HCT116 (cell line): ENCODE measurements around the gene LCLAT1. TPM values are rescaled to one million over a fixed set of nuclear protein-coding genes. Genes with fewer than 3 reads are reported as not detected.

Experiments used
- ATAC-seq: fragments of 200-7000 bp; cut with Tn5 transposase; 2 replicates; pipeline ENCODE4 v1.9.1; 2020; ENCODE audit warnings: mild to moderate bottlenecking, moderate library complexity
- BruUV-seq: library from RNA; stranded (reverse); fragments of 400-500 nt; replicated peaks from 2 replicates; lab custom pipeline; 2021; lab: Mats Ljungman, UMichigan
- CTCF ChIA-PET: fragments of 300-600 bp; sonication (Branson Sonifier 250); formaldehyde crosslinking; loops from one replicate; lab custom pipeline; 2021; ENCODE audit warnings: antibody characterized with exemption; lab: Charles Lee
- POLR2A ChIA-PET: fragments of 300-600, 350-600 bp; sonication (Branson Sonifier 250); formaldehyde crosslinking; loops from one replicate; lab custom pipeline; 2021; ENCODE audit warnings: antibody characterized with exemption; lab: Charles Lee
- RAD21 ChIA-PET, 2 experiments: fragments of 300-600 bp; sonication (Branson Sonifier 250); formaldehyde crosslinking; loops; one replicate each; lab custom pipeline; 2023; ENCODE audit warnings: low total read pairs in 2 of 2; ENCODE audit not compliant: uncharacterized antibody in 2 of 2, unreplicated experiment in 2 of 2, low non-redundant PET in 1 of 2; lab: Charles Lee
- DNase-seq: peaks from one replicate; pipeline ENCODE4 v3.0.0-alpha.2; 2010; ENCODE audit warnings: low read depth, low spot score
- H2AFZ ChIP-seq: fragments of 200-600 bp; shearing (Covaris generic), sonication (generic); 2 replicates; pipeline ENCODE4 v1.6.1; 2017; ENCODE audit warnings: low read depth, mixed run types, mixed read lengths, antibody characterized with exemption, low read length; ENCODE audit not compliant: poor library complexity, severe bottlenecking
- H3K27ac ChIP-seq: 2 replicates; pipeline ENCODE4 v1.5.1; 2012; ENCODE audit warnings: low read depth, low read length
- H3K27me3 ChIP-seq: fragments of 200-600 bp; sonication (generic); 2 replicates; pipeline ENCODE4 v1.6.1; 2016; ENCODE audit warnings: mixed run types, low read length, mixed read lengths; ENCODE audit not compliant: insufficient read depth
- H3K36me3 ChIP-seq, 2 experiments: fragments of 200-500 bp in 1 of 2; fragments of 200-600 bp in 1 of 2; sonication (Bioruptor generic) in 1 of 2; sonication (generic) in 1 of 2; 2 replicates each; pipeline versions ENCODE4 v1.5.1 to v1.6.1; 2014 to 2016; ENCODE audit warnings: low read length in 2 of 2, inconsistent platforms in 1 of 2, mixed read lengths in 1 of 2, mixed run types in 1 of 2; ENCODE audit not compliant: insufficient read depth in 2 of 2, control insufficient read depth in 1 of 2
- H3K4me1 ChIP-seq, 2 experiments: fragments of 200-600 bp in 1 of 2; sonication (generic) in 1 of 2; 2 replicates each; pipeline versions ENCODE4 v1.5.1 to v1.6.1; 2012 to 2017; ENCODE audit warnings: low read length in 2 of 2, inconsistent platforms in 1 of 2, mild to moderate bottlenecking in 1 of 2, mixed read lengths in 1 of 2, mixed run types in 1 of 2, moderate library complexity in 1 of 2; ENCODE audit not compliant: insufficient read depth in 2 of 2, control insufficient read depth in 1 of 2
- H3K4me2 ChIP-seq: fragments of 200-600 bp; sonication (generic); 2 replicates; pipeline ENCODE4 v1.6.1; 2017; ENCODE audit warnings: mixed run types, low read length, mixed read lengths
- H3K4me3 ChIP-seq, 2 experiments: fragments of 200-600 bp in 1 of 2; sonication (generic) in 1 of 2; replicated peaks in 1 of 2; 2 replicates each; pipeline ENCODE4 v1.5.1; 2011 to 2016; ENCODE audit warnings: low read length in 2 of 2, control low read depth in 1 of 2, low read depth in 1 of 2, mild to moderate bottlenecking in 1 of 2, mixed read lengths in 1 of 2, mixed run types in 1 of 2
- H3K79me2 ChIP-seq: fragments of 200-600 bp; sonication (generic); 2 replicates; pipeline ENCODE4 v1.6.1; 2017; ENCODE audit warnings: mild to moderate bottlenecking, mixed run types, low read length, moderate library complexity, mixed read lengths; ENCODE audit not compliant: insufficient read depth
- H3K9ac ChIP-seq: fragments of 200-600 bp; sonication (generic); 2 replicates; pipeline ENCODE4 v1.6.1; 2016; ENCODE audit warnings: low read length, mixed read lengths
- H3K9me2 ChIP-seq: fragments of 200-600 bp; sonication (generic), shearing (Covaris generic); 2 replicates; pipeline ENCODE4 v1.6.1; 2017; ENCODE audit warnings: mixed run types, mild to moderate bottlenecking, moderate library complexity; ENCODE audit not compliant: insufficient read depth
- H3K9me3 ChIP-seq, 2 experiments: fragments of 200-500 bp in 1 of 2; fragments of 200-600 bp in 1 of 2; sonication (Bioruptor generic) in 1 of 2; sonication (generic) in 1 of 2; 2 replicates each; pipeline ENCODE4 v1.6.1; 2014 to 2017; ENCODE audit warnings: low read length in 2 of 2, mixed read lengths in 2 of 2, inconsistent platforms in 1 of 2, low read depth in 1 of 2, mild to moderate bottlenecking in 1 of 2, mixed run types in 1 of 2, moderate library complexity in 1 of 2; ENCODE audit not compliant: control insufficient read depth in 1 of 2, insufficient read depth in 1 of 2
- H4K20me1 ChIP-seq: fragments of 200-600 bp; sonication (generic), shearing (Covaris generic); 2 replicates; pipeline ENCODE4 v1.6.1; 2017; ENCODE audit warnings: mixed run types, mild to moderate bottlenecking, moderate library complexity; ENCODE audit not compliant: insufficient read depth
- ATF3 ChIP-seq: IDR thresholded peaks from 2 replicates; pipeline ENCODE4 v1.6.1; 2012
- CBX3 ChIP-seq: IDR thresholded peaks from 2 replicates; pipeline ENCODE4 v1.6.1; 2012; ENCODE audit warnings: low read depth
- EGR1 ChIP-seq: IDR thresholded peaks from 2 replicates; pipeline ENCODE4 v1.6.1; 2012; ENCODE audit warnings: low read depth
- EZH2 ChIP-seq: fragments of 200-600 bp; sonication (generic); IDR thresholded peaks from 2 replicates; pipeline ENCODE4 v1.6.1; 2017; ENCODE audit warnings: antibody characterized with exemption, mixed run types
- JUND ChIP-seq: IDR thresholded peaks from 2 replicates; pipeline ENCODE4 v1.6.1; 2012
- MAX ChIP-seq: IDR thresholded peaks from 2 replicates; pipeline ENCODE4 v1.6.1; 2012
- POLR2A ChIP-seq: IDR thresholded peaks from 2 replicates; pipeline ENCODE4 v1.7.0; 2011; ENCODE audit warnings: borderline replicate concordance; ENCODE audit not compliant: insufficient read depth, insufficient read length; ENCODE audit errors: extremely low read depth
- POLR2AphosphoS5 ChIP-seq: IDR thresholded peaks from 2 replicates; pipeline ENCODE4 v1.6.1; 2011; ENCODE audit warnings: mild to moderate bottlenecking, low read depth, low read length, moderate library complexity
- SIN3A ChIP-seq: IDR thresholded peaks from 2 replicates; pipeline ENCODE4 v1.6.1; 2012; ENCODE audit warnings: low read depth
- SRF ChIP-seq: IDR thresholded peaks from 2 replicates; pipeline ENCODE4 v1.6.1; 2012; ENCODE audit warnings: low read depth
- YY1 ChIP-seq: IDR thresholded peaks from 2 replicates; pipeline ENCODE4 v1.6.1; 2011; ENCODE audit warnings: low read length, low read depth, moderate library complexity, mild to moderate bottlenecking; ENCODE audit not compliant: insufficient replicate concordance; ENCODE audit errors: extremely low read depth
- ZFX ChIP-seq: fragments of 450-650 bp; IDR thresholded peaks from 2 replicates; pipeline ENCODE4 v1.6.1; 2017
- ZNF274 ChIP-seq: fragments of 200-500 bp; sonication (Bioruptor generic); IDR thresholded peaks from 2 replicates; pipeline ENCODE4 v1.6.1; 2014; ENCODE audit warnings: mild to moderate bottlenecking, low read depth, low read length, inconsistent platforms
- intact Hi-C: fragments of 100-400 bp; cut with micrococcal nuclease; formaldehyde crosslinking; loops from 2 replicates; pipeline ENCODE4 v1.10.0; 2022
- total RNA-seq: library from RNA; stranded (reverse); gene quantifications from one replicate; pipeline ENCODE4 v1.2.1, GENCODE V29; 2021; ENCODE audit not compliant: unreplicated experiment

LCLAT1 gene
- total RNA-seq, 1 experiment from 2014 or later: 36.2 TPM

- no peak for TF ChIP-seq ZFX
- TF ChIP-seq SIN3A: no peak
- no peak for TF ChIP-seq MAX
These were observed 202.8 kb downstream of the LCLAT1 start (continued) for GRCh38 chr2:30649828-30650227.

- Histone ChIP-seq H3K27me3 (no peaks in the 10 kb centered on the region), H3K9me2 (no peaks in the 10 kb centered on the region), H3K4me1 (no peaks in the 10 kb centered on the region), H2AFZ (no peak overlapping the region), H3K9me3 (no peaks in the 10 kb centered on the region), H3K9ac (no peak overlapping the region), H3K27ac (no peak overlapping the region), H4K20me1 (no peaks in the 10 kb centered on the region), H3K36me3 (no peaks in the 10 kb centered on the region), H3K4me3 (no peak overlapping the region), H3K79me2 (no peaks in the 10 kb centered on the region), H3K4me2 (no peak overlapping the region)
- TF ChIP-seq JUND: no peak
- TF ChIP-seq ATF3: no peak
- no peak for TF ChIP-seq EGR1
- TF ChIP-seq POLR2AphosphoS5: no peak
- TF ChIP-seq ZNF274: no peak
- no peak for TF ChIP-seq CBX3
- TF ChIP-seq EZH2: no peak
- TF ChIP-seq YY1: no peak
- no peak for TF ChIP-seq POLR2A
- TF ChIP-seq SRF: no peak
- intact Hi-C loops: no loop called here
- ChIA-PET POLR2A (no interaction called here), RAD21 (no interaction called here), CTCF (no interaction called here)
- no TSS peak for BruUV-seq
- DNase-seq: no peak
- ATAC-seq: no peak
These were observed 205.3 kb downstream of the LCLAT1 start for GRCh38 chr2:30652271-30652915.
